ENCODE measurements around the gene SPRR1B. TPM values are rescaled to one million over a fixed set of nuclear protein-coding genes. Genes with fewer than 3 reads are reported as not detected.
A peak's percentile ranks its signal among the peaks of the same experiment; 100 is the strongest.
"Not testable (repeated sequence)": the region's sequence is repeated elsewhere in the genome, so short reads cannot be mapped to it uniquely, and the experiment has no call there.

Gene SPRR1B
- total RNA-seq (2014; rRNA removed; shearing (Covaris generic)): not detected in 2 replicates

- Histone ChIP-seq H3K4me3 (ENCODE audit: insufficient read depth, low read depth, low read length) (no peak within 1 kb of the TSS), H3K27me3 (ENCODE audit: control insufficient read depth, insufficient read depth, low read length) (no peaks in the 10 kb centered on the region), H3K36me3 (replicated peaks; ENCODE audit: control insufficient read depth, insufficient read depth, low read length) (no peaks in the 10 kb centered on the region)
- DNase-seq: no peak
Measured at GRCh38 chr1:153030895-153031294, at the start of gene SPRR1B. Gene SPRR1B, plus strand, starts transcription at chr1:153031203. Its CDS starts 1,143 bp downstream, at chr1:153032346.

DNA sequence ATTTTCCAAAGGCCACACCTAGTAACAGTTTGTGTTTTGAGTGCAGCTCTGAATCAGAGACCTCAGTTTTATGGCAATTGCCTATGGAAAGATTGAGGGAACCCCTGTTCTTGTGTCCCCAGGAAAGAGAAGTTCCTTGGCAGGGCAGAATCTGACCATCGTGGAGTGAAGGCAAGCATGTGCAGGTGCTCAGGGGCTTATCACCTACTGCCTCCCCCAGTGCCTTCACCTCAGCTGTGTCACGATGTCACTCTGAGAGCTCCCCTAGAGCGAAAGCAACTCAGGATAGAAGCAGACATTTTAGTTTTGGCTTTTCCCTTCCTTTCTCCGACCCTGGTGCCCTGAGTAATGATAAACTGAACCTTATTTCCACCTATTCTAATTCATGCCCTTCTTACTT lies 48.9 kb upstream of the SPRR1B start:
- Histone ChIP-seq H3K4me3 (ENCODE audit: insufficient read depth, low read depth, low read length) (no peak overlapping the region), H3K36me3 (replicated peaks; ENCODE audit: control insufficient read depth, insufficient read depth, low read length) (no peaks in the 10 kb centered on the region), H3K27me3 (ENCODE audit: control insufficient read depth, insufficient read depth, low read length) (no peaks in the 10 kb centered on the region)
- no peak for DNase-seq

DNA sequence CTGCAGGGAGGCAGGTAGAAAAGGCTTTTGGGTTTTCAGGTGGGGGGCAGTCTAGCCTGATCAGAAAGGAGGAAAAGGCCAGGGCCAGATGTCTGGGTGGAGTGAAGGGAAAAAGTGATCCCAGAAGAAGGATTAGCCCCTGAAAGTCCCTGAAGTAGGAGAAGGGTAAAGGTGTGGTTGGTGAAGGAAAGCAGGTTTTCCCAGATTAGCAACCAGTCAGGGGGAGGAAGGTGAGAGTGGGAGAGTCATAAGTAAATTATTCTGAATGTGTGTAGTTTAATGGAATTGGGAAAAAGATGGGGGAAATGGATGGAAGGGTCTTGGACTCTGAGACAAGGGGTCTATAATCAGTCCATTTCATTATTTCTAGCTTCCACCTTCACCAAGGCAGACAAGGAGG lies 47.8 kb upstream of the SPRR1B start:
- no peak for DNase-seq
- no peaks in the 10 kb centered on the region for H3K27me3 ChIP-seq (ENCODE audit: control insufficient read depth, insufficient read depth, low read length)
- H3K36me3 ChIP-seq (replicated peaks; ENCODE audit: control insufficient read depth, insufficient read depth, low read length): no peaks in the 10 kb centered on the region
- H3K4me3 ChIP-seq (ENCODE audit: insufficient read depth, low read depth, low read length): no peak overlapping the region

- H3K36me3 ChIP-seq (replicated peaks; ENCODE audit: control insufficient read depth, insufficient read depth, low read length): no peaks in the 10 kb centered on the region
- no peak for DNase-seq
- H3K4me3 ChIP-seq (ENCODE audit: insufficient read depth, low read depth, low read length): no peak within 1 kb of the TSS
- no peaks in the 10 kb centered on the region for H3K27me3 ChIP-seq (ENCODE audit: control insufficient read depth, insufficient read depth, low read length)
Measured at GRCh38 chr1:152983743-152984142, 47.3 kb upstream of the SPRR1B start, which contains the start of gene SPRR1A. Gene SPRR1A, plus strand, starts transcription at chr1:152984081. Its CDS starts 1,150 bp downstream, at chr1:152985231.

DNA sequence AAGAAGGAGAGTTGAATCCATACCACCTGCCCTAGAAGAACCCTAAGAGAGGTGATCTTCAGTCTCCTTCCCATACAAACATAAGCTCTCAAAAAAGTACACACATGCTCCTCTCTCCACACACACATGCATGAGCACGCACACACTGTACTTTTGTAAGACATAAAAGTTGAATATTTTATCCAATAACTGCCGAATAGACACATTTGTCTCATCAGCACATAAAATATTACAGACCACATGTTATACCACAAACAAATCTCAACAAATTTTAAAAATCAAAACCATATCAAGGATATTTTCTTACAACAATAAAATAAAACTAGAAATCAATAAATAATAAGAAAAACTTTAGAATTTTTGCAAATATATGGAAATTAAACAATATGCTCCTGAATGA lies 44.4 kb upstream of the SPRR1B start:
- Histone ChIP-seq H3K27me3 (ENCODE audit: control insufficient read depth, insufficient read depth, low read length) (no peaks in the 10 kb centered on the region), H3K4me3 (ENCODE audit: insufficient read depth, low read depth, low read length) (no peak overlapping the region), H3K36me3 (replicated peaks; ENCODE audit: control insufficient read depth, insufficient read depth, low read length) (no peaks in the 10 kb centered on the region)
- no peak for DNase-seq

DNA sequence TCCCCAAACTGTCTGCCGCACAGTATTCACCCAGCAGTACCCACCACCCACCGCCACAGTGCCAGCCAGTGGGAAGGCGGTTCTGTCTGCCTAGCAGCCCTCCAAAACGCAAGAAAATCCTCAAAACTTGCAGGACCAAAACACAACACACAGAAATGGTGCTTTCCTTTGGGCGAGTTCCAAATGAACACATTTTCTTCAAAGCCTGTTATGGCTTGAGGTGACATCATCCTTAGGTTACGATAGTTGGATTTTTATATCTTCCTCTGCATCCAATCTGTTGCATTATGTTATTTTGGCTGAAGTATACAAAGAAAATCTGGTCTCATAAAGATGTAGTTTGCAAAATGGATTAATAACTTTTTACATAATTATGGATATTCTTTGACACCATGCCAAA lies 37.8 kb upstream of the SPRR1B start:
- Histone ChIP-seq H3K27me3 (ENCODE audit: control insufficient read depth, insufficient read depth, low read length) (no peaks in the 10 kb centered on the region), H3K4me3 (ENCODE audit: insufficient read depth, low read depth, low read length) (no peak overlapping the region), H3K36me3 (replicated peaks; ENCODE audit: control insufficient read depth, insufficient read depth, low read length) (no peaks in the 10 kb centered on the region)
- no peak for DNase-seq

DNA sequence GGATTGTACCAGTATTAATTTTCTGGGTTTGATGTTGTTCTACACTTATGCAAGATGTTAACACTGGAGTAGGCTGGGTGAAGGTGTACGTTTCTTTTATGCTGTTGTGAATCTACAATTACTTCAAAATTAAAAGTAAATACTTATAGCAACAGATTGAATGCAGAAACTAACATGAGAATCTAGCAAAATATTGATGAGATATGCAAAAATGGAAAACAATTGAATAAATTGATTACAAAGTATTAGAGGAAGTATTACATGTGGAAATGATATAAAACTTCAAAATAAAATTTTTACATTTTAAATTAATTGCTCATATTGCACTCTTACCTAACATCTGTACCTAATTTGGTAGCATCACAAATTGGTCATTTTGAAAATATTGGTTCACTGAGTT lies 35.2 kb upstream of the SPRR1B start:
- no peak overlapping the region for H3K4me3 ChIP-seq (ENCODE audit: insufficient read depth, low read depth, low read length)
- no peaks in the 10 kb centered on the region for H3K36me3 ChIP-seq (replicated peaks; ENCODE audit: control insufficient read depth, insufficient read depth, low read length)
- no peaks in the 10 kb centered on the region for H3K27me3 ChIP-seq (ENCODE audit: control insufficient read depth, insufficient read depth, low read length)
- no peak for DNase-seq

DNA sequence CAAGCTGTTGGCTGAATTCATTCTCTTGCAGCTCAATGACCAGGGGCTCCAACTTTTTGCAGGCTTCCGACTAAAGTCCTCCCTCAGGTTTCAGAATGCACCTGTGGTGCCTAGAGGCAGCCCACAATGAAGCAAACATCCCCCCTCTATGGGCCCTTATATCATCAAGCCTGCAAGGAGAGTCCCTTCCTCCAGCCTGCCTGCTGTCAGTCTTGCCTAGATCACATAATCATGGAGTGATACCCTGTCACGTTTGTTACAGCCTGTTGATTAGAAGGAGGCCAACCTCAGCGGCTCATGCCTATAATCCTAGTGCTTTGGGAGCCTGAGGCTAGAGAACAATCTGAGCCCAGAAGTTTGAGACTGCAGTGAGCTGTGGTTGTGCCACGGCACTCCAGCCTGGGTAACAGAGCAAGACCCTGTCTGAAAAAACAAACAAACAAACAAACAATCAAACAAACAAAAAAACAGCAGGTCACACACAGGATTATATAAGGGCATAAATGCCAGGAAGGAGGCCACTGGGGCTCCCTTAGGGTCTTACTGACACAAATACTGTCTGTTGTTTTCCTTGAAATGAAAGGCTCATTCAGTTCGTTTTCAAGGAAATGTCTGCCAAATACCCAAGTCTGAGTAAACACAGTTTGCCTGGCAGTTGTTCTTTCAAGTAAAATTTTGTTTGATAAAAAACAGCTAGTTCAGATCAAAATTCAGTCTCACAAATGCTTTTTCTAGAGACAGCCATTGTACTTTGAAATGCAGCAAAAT lies 34.2 kb upstream of the SPRR1B start:
- peak; percentile 19 for DNase-seq
- H3K27me3 ChIP-seq (ENCODE audit: control insufficient read depth, insufficient read depth, low read length): no peaks in the 10 kb centered on the region
- no peak overlapping the region for H3K4me3 ChIP-seq (ENCODE audit: insufficient read depth, low read depth, low read length)
- H3K36me3 ChIP-seq (replicated peaks; ENCODE audit: control insufficient read depth, insufficient read depth, low read length): no peaks in the 10 kb centered on the region

GRCh38 chr1:152997901-152998300 lies 33.1 kb upstream of the SPRR1B start:
- Histone ChIP-seq H3K4me3 (ENCODE audit: insufficient read depth, low read depth, low read length) (no peak overlapping the region), H3K36me3 (replicated peaks; ENCODE audit: control insufficient read depth, insufficient read depth, low read length) (no peaks in the 10 kb centered on the region), H3K27me3 (ENCODE audit: control insufficient read depth, insufficient read depth, low read length) (no peaks in the 10 kb centered on the region)
- no peak for DNase-seq

DNA sequence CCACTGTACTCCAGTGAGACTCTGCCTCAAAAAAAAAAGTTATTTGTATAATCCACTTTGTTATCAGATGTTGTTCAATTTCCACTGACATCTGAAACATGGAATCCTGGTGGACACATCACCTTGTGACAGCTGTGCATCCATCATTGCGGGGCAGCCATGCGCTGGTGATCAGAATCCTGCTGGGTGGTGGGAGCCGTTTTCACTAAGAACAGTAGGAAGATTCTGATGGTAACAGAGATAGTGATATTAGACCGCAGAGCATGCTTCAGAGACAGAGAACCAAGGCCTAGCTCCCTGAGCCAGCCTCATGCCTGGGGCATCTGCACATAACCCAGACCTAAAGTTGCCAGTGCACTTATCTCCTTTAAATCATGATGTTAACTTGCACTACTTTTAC lies 32.5 kb upstream of the SPRR1B start:
- no peaks in the 10 kb centered on the region for H3K36me3 ChIP-seq (replicated peaks; ENCODE audit: control insufficient read depth, insufficient read depth, low read length)
- H3K4me3 ChIP-seq (ENCODE audit: insufficient read depth, low read depth, low read length): no peak overlapping the region
- H3K27me3 ChIP-seq (ENCODE audit: control insufficient read depth, insufficient read depth, low read length): no peaks in the 10 kb centered on the region
- no peak for DNase-seq

DNA sequence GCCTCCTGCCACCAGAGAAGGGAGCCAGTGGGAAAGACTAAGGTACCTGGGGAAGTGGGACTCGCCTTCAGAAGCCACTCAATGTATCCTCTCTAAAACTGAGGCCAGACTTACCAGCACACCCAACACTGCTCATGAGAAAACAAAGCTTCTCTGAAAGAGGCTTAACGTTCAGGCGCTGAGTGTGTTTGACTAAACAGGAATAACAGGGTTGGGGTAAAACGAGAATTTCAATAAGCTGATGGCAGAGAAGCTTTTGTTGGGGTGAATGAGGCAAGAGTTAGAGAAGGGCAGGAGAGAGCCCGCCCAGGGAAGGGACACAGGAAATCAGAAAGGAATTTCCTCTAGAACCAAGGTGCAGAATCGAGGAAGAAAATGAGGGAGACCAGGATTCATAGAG lies 31.2 kb upstream of the SPRR1B start:
- H3K27me3 ChIP-seq (ENCODE audit: control insufficient read depth, insufficient read depth, low read length): no peaks in the 10 kb centered on the region
- DNase-seq: no peak

GRCh38 chr1:153000294-153000693 lies 30.7 kb upstream of the SPRR1B start:
- H3K27me3 ChIP-seq (ENCODE audit: control insufficient read depth, insufficient read depth, low read length): no peaks in the 10 kb centered on the region
- H3K36me3 ChIP-seq (replicated peaks; ENCODE audit: control insufficient read depth, insufficient read depth, low read length): no peaks in the 10 kb centered on the region
- H3K4me3 ChIP-seq (ENCODE audit: insufficient read depth, low read depth, low read length): no peak overlapping the region
- no peak for DNase-seq

More for the DNA sequence above, 31.2 kb upstream of the SPRR1B start:
- Histone ChIP-seq H3K36me3 (replicated peaks; ENCODE audit: control insufficient read depth, insufficient read depth, low read length) (no peaks in the 10 kb centered on the region), H3K4me3 (ENCODE audit: insufficient read depth, low read depth, low read length) (no peak overlapping the region)

DNA sequence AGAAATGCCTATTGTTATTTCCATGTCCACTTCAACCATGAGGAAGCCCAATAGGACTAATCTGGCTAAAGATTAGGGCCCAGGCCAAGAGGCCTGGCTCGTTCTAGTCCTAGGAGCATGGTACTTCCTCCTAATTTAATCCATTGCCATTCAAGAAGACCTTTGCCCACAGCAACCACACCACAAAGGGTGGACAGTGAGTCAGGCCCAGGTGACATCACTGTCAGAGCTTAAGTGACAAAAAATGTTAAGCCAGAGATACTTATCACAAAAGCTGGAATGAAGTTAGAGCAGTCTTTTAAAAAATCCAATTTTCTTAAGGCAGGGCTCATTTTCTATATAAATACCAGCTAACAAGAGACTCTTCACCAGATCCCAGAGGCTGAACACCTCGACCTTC lies 29.6 kb upstream of the SPRR1B start, which contains the start of gene SPRR3:
TSS of gene SPRR3 (plus strand) at position 368 of the 400 bp plus-strand sequence. CDS start 1,272 bp downstream, outside the sequence.
- no peak within 1 kb of the TSS for H3K4me3 ChIP-seq (ENCODE audit: insufficient read depth, low read depth, low read length)
- H3K36me3 ChIP-seq (replicated peaks; ENCODE audit: control insufficient read depth, insufficient read depth, low read length): no peaks in the 10 kb centered on the region
- no peak for DNase-seq
- H3K27me3 ChIP-seq (ENCODE audit: control insufficient read depth, insufficient read depth, low read length): no peaks in the 10 kb centered on the region

- not testable (repeated sequence) for DNase-seq; H3K36me3 ChIP-seq (replicated peaks; ENCODE audit: control insufficient read depth, insufficient read depth, low read length); H3K27me3 ChIP-seq (ENCODE audit: control insufficient read depth, insufficient read depth, low read length); H3K4me3 ChIP-seq (ENCODE audit: insufficient read depth, low read depth, low read length)
Measured at GRCh38 chr1:153011235-153011758, 19.7 kb upstream of the SPRR1B start.

GRCh38 chr1:153021829-153022228 lies 9.2 kb upstream of the SPRR1B start:
- not testable (repeated sequence) for H3K4me3 ChIP-seq (ENCODE audit: insufficient read depth, low read depth, low read length); DNase-seq; H3K36me3 ChIP-seq (replicated peaks; ENCODE audit: control insufficient read depth, insufficient read depth, low read length)

More at GRCh38 chr1:153021829-153022228, 9.2 kb upstream of the SPRR1B start:
- H3K27me3 ChIP-seq (ENCODE audit: control insufficient read depth, insufficient read depth, low read length): not testable (repeated sequence)

All from H7 (cell line).